GM12892 (cell line): ENCODE data around the gene REM1.

Source experiments
- DNase-seq: peaks from one replicate; pipeline ENCODE4 v3.0.0; 2011; ENCODE audit not compliant: insufficient read length
- FAIRE-seq: peaks from 2 replicates; lab custom pipeline; 2011; peaks lifted over from hg19 to GRCh38; lab: Jason Lieb, UNC
- POLR2A ChIP-seq: IDR thresholded peaks from 2 replicates; pipeline ENCODE4 v1.6.1; 2011; ENCODE audit warnings: low read depth, low read length, control low read depth
- POLR2AphosphoS5 ChIP-seq: IDR thresholded peaks from 2 replicates; pipeline ENCODE4 v1.6.1; 2011; ENCODE audit warnings: low read depth, low read length, control low read depth
- TAF1 ChIP-seq: IDR thresholded peaks from 2 replicates; pipeline ENCODE4 v1.6.1; 2011; ENCODE audit warnings: low read depth, mild to moderate bottlenecking, control low read depth, low read length, borderline replicate concordance

Gene REM1

GRCh38 chr20:31494131-31494530 is 19.0 kb downstream of the REM1 start:
- DNase-seq, result no peak

GRCh38 chr20:31496761-31497295 is 21.7 kb downstream of the REM1 start:
- TF ChIP-seq TAF1 (no peak), POLR2A (no peak), POLR2AphosphoS5 (no peak)
- FAIRE-seq (no peak), DNase-seq (no peak)

More at GRCh38 chr20:31494131-31494530, 19.0 kb downstream of the REM1 start:
- no peak for FAIRE-seq
- TF ChIP-seq POLR2AphosphoS5 (no peak), POLR2A (no peak), TAF1 (no peak)

DNA sequence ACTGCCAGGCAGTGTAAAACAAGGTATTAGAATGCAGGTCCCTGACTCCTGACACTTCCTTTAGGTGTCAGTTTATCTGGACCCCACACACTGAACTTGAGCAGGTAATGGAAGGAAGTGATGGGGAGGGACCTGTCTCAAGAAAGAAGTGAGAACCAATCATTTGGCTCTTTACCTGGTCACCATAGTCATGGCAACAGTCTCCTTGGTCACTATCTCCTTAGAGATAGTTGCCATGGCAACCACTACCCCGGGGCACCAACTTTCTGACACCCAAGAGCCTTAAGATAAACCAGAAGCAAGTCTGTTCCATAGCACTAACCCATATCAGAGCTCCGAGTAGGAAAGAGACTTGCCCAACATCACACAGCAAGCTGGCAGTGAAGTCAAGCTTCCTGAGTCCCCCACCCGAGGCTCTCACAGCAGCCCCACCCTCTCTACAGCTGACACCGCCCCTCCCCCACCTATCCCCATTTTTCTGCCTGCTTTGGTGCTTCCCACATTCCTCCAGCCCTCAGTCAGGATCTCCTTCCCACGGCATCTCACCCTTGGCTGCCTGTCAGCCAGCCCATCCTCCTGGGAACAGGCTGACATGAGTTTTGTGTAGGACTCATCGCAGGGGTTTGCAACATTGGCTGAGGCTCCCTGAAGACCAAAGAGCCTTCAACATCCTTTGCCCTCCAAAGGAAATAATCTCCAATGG is 22.9 kb downstream of the REM1 start:
- TF ChIP-seq POLR2A (no peak), POLR2AphosphoS5 (no peak), TAF1 (no peak)
- no peak for FAIRE-seq
- DNase-seq, result no peak

GRCh38 chr20:31500527-31500926 is 25.4 kb downstream of the REM1 start:
- no peak for FAIRE-seq
- TF ChIP-seq POLR2AphosphoS5 (no peak), POLR2A (no peak), TAF1 (no peak)
- DNase-seq, result no peak

GRCh38 chr20:31502884-31503673 is 28.0 kb downstream of the REM1 start:
- DNase-seq, result peak; percentile 60
- FAIRE-seq, result peak; percentile 38

GRCh38 chr20:31505903-31506302 is 30.8 kb downstream of the REM1 start:
- no peak for TF ChIP-seq POLR2AphosphoS5
- TF ChIP-seq TAF1, result no peak
- TF ChIP-seq POLR2A, result no peak
- DNase-seq (no peak), FAIRE-seq (no peak)

DNA sequence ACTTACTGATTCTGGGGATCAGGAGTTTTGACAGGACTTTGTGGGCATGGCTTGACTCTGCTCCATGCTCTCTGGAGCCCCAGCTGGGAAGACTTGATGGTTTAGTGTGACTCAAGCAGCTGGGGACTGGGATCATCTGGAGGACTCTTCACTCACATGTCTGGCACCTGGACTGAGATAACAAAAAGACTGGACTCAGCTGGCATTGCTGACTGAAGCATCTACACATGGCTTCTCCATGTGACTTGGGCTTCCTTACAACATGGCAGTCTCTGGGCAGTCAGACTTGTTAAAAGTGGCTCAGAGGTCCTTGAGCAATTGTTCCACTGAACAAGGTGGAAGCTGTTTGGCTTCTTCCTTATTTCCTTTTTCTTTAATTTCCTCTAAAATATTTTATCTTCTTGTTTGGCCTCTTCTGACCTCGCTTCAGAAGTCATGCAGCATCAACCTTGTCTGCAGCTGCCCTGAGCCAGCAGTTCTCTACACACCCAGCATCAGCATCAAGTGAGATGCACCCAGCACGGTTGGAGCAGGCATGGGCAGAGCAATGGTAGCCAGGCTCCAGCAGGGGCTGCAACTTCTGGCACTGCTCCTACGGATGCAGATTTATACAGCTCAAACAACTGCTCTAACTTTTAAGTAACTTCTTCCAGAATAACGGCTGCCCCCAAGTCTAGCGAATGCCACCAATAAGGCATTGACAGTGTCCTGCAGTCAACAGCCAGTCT is 33.6 kb downstream of the REM1 start:
- DNase-seq, result no peak
- TF ChIP-seq POLR2AphosphoS5 (no peak), POLR2A (no peak), TAF1 (no peak)
- no peak for FAIRE-seq

DNA sequence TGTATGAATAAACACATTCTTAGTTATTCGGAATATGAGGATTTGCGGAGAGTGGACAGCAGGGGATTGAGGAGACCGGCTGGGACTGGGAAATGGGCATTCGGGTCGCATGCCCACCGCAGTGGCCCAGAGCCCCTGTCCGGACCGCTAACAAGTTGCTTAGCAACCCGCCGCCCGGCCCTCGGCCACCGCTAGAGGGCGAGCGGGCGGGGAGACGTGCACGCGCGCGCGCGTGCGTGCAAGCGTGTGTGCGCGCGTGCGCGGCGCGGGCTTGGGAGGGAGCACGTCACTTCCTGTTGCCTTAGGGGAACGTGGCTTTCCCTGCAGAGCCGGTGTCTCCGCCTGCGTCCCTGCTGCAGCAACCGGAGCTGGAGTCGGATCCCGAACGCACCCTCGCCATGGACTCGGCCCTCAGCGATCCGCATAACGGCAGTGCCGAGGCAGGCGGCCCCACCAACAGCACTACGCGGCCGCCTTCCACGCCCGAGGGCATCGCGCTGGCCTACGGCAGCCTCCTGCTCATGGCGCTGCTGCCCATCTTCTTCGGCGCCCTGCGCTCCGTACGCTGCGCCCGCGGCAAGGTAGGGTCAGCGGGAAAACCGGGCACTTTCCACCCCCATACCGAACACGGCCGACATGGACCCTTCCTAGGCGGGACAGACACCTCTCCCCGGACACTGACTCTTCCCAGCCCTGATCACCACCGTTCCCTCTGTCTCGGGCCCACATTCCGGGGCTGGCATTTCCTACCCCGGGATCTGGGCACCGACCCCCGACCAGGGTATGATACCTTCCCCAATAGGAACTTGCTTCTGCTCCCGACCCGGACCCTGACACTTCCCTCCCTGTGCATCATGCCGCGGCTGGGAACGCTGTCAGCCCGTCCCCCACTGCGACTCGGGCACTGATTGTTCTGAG is 39.3 kb downstream of the REM1 start, which contains the start of gene HM13:
Gene HM13, plus strand, starts transcription at position 289 of the 918 bp plus-strand sequence. Its CDS starts 110 bp downstream, at position 399.
- peak; percentile 88 for DNase-seq
- FAIRE-seq, result peak; percentile 96
- TF ChIP-seq POLR2A, result peak; percentile 94
- TF ChIP-seq TAF1, result 0 out of 2 replicates have a peak, but pooled peaks have one; percentile 63
- TF ChIP-seq POLR2AphosphoS5, result peak; percentile 93

- peak; percentile 27 for FAIRE-seq
These were observed 40.1 kb downstream of the REM1 start for GRCh38 chr20:31515072-31515774.

DNA sequence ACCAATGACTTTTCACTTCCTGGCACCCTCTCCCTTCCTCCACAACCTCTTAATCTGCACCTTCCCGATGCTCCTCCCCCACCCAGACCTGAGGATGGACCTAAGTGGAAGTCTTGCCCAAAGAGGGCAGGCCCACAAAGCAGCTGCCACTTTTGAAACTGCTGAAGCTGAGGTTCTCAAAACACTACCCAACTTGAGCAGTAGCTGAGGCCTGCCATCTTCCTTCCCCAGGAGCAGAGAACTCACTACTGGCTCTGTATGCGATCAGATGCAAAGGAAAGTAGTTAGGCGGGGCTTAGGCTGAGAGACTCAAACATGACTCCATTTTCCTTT is 40.7 kb downstream of the REM1 start:
- FAIRE-seq (no peak), DNase-seq (no peak)
- TF ChIP-seq POLR2AphosphoS5 (no peak), POLR2A (no peak), TAF1 (no peak)

More at GRCh38 chr20:31515072-31515774, 40.1 kb downstream of the REM1 start:
- TF ChIP-seq TAF1, result no peak
- DNase-seq, result no peak

GRCh38 chr20:31516166-31516565 is 41.1 kb downstream of the REM1 start:
- no peak for TF ChIP-seq TAF1
- no peak for TF ChIP-seq POLR2AphosphoS5
- TF ChIP-seq POLR2A, result no peak
- DNase-seq, result no peak
- FAIRE-seq, result no peak
